GM23338 (cell line): ENCODE measurements around the gene PPFIBP2. TPM values are rescaled to one million over a fixed set of nuclear protein-coding genes. Genes with fewer than 3 reads are reported as not detected.

Source experiments
- CREB1 ChIP-seq: fragments of 250-450 bp; sonication (Bioruptor Pico); IDR thresholded peaks from 2 replicates; pipeline ENCODE4 v1.5.0; 2020; ENCODE audit warnings: low read depth, mild to moderate bottlenecking, moderate library complexity
- EZH2 ChIP-seq: fragments of 200-600 bp; sonication (generic); IDR thresholded peaks from one replicate; pipeline ENCODE4 v1.8.0; 2017; ENCODE audit warnings: antibody characterized with exemption, mild to moderate bottlenecking, low read depth; ENCODE audit not compliant: unreplicated experiment
- EZH2phosphoT487 ChIP-seq: fragments of 200-600 bp; sonication (generic); IDR thresholded peaks from one replicate; pipeline ENCODE4 v1.8.1; 2018; ENCODE audit warnings: antibody characterized with exemption; ENCODE audit not compliant: unreplicated experiment
- NANOG ChIP-seq: IDR thresholded peaks from 2 replicates; pipeline ENCODE4 v1.6.1; 2016; ENCODE audit warnings: antibody characterized with exemption, borderline replicate concordance
- POLR2AphosphoS5 ChIP-seq: IDR thresholded peaks from 2 replicates; pipeline ENCODE4 v1.6.1; 2016; ENCODE audit warnings: antibody characterized with exemption, low read depth
- REST ChIP-seq: IDR thresholded peaks from one replicate; pipeline ENCODE4 v1.6.1; 2018; ENCODE audit warnings: antibody characterized with exemption; ENCODE audit not compliant: unreplicated experiment
- STAT1 ChIP-seq: IDR thresholded peaks from one replicate; pipeline ENCODE4 v1.6.1; 2016; ENCODE audit warnings: antibody characterized with exemption; ENCODE audit not compliant: unreplicated experiment
- ZNF114 ChIP-seq: fragments of 250-450 bp; sonication (Bioruptor Pico); IDR thresholded peaks from 2 replicates; pipeline ENCODE4 v1.5.0; 2020; ENCODE audit warnings: mild to moderate bottlenecking, moderate library complexity
- ZNF331 ChIP-seq: fragments of 250-450 bp; sonication (Bioruptor Pico); IDR thresholded peaks from 2 replicates; pipeline ENCODE4 v1.5.0; 2020; ENCODE audit warnings: low read depth, mild to moderate bottlenecking, moderate library complexity
- ZNF462 ChIP-seq: fragments of 250-450 bp; sonication (Bioruptor Pico); IDR thresholded peaks from 2 replicates; pipeline ENCODE4 v1.5.0; 2020; ENCODE audit warnings: mild to moderate bottlenecking, moderate library complexity
- polyA plus RNA-seq: library from polyadenylated mRNA; unstranded; fragments of >200 nt; fragmentation: Nextera tagmentation; extraction: Ambion mirVana; gene quantifications from 2 replicates; pipeline ENCODE4 v1.2.1, GENCODE V29; 2016
- total RNA-seq: library from RNA; depleted of rRNA; stranded (reverse); fragments of >200 nt; shearing (Covaris generic); gene quantifications from 2 replicates; pipeline ENCODE4 v1.2.3, GENCODE V29; 2014
- TF ChIP-seq, protein P1 (sequence below): IDR thresholded peaks from 2 replicates; pipeline ENCODE4 v1.6.1; 2016; ENCODE audit warnings: antibody characterized with exemption

Gene PPFIBP2
- total and polyA plus RNA-seq, 2 experiments from 2014 or later: 7.1 to 14.8 TPM

DNA sequence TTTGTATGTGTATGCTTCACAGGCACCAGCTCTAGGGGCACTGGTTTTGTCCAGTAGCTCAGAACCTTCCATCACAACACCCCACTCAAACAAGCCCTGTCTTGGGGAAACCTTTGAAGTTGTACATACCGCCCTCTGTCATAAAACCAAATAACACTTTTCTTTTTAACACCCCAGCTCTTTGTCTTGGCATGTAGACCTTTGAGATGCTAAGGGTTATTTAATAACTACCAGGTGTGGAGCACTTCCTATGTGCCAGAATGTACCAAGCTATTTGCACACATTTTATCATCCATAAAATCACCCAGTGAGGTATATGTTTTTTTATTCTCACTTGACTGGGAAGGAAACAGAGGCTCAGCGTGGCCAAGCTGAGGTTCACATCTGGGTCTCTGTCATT is 108.9 kb downstream of the PPFIBP2 start (continued):
- no peak for TF ChIP-seq ZNF462
- TF ChIP-seq ZNF114 (CRISPR knock-in tag): no peak
- TF ChIP-seq, protein P1, sequence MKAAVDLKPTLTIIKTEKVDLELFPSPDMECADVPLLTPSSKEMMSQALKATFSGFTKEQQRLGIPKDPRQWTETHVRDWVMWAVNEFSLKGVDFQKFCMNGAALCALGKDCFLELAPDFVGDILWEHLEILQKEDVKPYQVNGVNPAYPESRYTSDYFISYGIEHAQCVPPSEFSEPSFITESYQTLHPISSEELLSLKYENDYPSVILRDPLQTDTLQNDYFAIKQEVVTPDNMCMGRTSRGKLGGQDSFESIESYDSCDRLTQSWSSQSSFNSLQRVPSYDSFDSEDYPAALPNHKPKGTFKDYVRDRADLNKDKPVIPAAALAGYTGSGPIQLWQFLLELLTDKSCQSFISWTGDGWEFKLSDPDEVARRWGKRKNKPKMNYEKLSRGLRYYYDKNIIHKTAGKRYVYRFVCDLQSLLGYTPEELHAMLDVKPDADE: no peak
- TF ChIP-seq REST: no peak
- TF ChIP-seq STAT1: no peak
- no peak for TF ChIP-seq ZNF331 (CRISPR knock-in tag)
- TF ChIP-seq EZH2phosphoT487: no peak
- no peak for TF ChIP-seq NANOG
- TF ChIP-seq CREB1 (CRISPR knock-in tag): no peak
- TF ChIP-seq POLR2AphosphoS5: no peak
- TF ChIP-seq EZH2: no peak
